Suprapubic skin (tissue), 3 donors: Measurements from ENCODE around the gene LGI2.

Experiments used
- POLR2A ChIP-seq, 2 donors: fragments of 450-650 bp; IDR thresholded peaks; one replicate each; pipeline ENCODE4 v1.6.1; 2017; ENCODE audit warnings: antibody characterized with exemption in 2 of 2, mild to moderate bottlenecking in 2 of 2, moderate library complexity in 2 of 2
- TF ChIP-seq, protein P1 (sequence below), 2 donors: fragments of 200-600 bp in 1 of 2; fragments of 450-650 bp in 1 of 2; sonication (generic) in 1 of 2; IDR thresholded peaks; one replicate each; pipeline ENCODE4 v1.5.1; 2016 to 2019; ENCODE audit warnings: antibody characterized with exemption in 2 of 2, mild to moderate bottlenecking in 1 of 2, moderate library complexity in 1 of 2

GRCh38 chr4:25065431-25065858 is 34.7 kb upstream of the LGI2 start:
- TF ChIP-seq, protein P1, sequence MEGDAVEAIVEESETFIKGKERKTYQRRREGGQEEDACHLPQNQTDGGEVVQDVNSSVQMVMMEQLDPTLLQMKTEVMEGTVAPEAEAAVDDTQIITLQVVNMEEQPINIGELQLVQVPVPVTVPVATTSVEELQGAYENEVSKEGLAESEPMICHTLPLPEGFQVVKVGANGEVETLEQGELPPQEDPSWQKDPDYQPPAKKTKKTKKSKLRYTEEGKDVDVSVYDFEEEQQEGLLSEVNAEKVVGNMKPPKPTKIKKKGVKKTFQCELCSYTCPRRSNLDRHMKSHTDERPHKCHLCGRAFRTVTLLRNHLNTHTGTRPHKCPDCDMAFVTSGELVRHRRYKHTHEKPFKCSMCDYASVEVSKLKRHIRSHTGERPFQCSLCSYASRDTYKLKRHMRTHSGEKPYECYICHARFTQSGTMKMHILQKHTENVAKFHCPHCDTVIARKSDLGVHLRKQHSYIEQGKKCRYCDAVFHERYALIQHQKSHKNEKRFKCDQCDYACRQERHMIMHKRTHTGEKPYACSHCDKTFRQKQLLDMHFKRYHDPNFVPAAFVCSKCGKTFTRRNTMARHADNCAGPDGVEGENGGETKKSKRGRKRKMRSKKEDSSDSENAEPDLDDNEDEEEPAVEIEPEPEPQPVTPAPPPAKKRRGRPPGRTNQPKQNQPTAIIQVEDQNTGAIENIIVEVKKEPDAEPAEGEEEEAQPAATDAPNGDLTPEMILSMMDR (IDR thresholded peaks at IDR 0.05): no peak
- TF ChIP-seq POLR2A (IDR thresholded peaks at IDR 0.05): no peak
